ENCODE data around the gene FEM1C. TPM values are rescaled to one million over a fixed set of nuclear protein-coding genes. Genes with fewer than 3 reads are reported as not detected.

The FEM1C gene
- total and polyA plus RNA-seq, 9 of the 15 experiments (the other 6 are each of a cell fraction or from before 2014, with no cell fraction given): 1.4 to 9.3 (median 4.3) TPM

GRCh38 chr5:115577329-115577728 is 32.8 kb upstream of the FEM1C start (continued):
- no peak for TF ChIP-seq HNRNPLL (IDR thresholded peaks at IDR 0.05; ENCODE audit: low read depth, low read length, poor library complexity, severe bottlenecking)
- no peak for TF ChIP-seq ZNF217 (CRISPR knock-in tag; IDR thresholded peaks at IDR 0.05)
- TF ChIP-seq SMAD1 (IDR thresholded peaks at IDR 0.05; ENCODE audit: low read depth, low read length, partially characterized antibody): no peak
- no peak for TF ChIP-seq RHOXF2B (CRISPR knock-in tag; conservative IDR thresholded peaks at IDR 0.05)

GRCh38 chr5:115575167-115576070 is 30.8 kb upstream of the FEM1C start:
- Histone ChIP-seq H3K9ac (ENCODE audit: insufficient read depth in 1 of 2, low read depth in 2 of 2, low read length in 2 of 2) (no peak overlapping the region), H3K36me3 (ENCODE audit: control insufficient read depth, insufficient read depth, low read length) (no peaks in the 10 kb centered on the region), H2AFZ (ENCODE audit: low read depth, low read length) (no peak overlapping the region), H3K9me1 (ENCODE audit: control insufficient read depth, insufficient read depth, low read length) (no peaks in the 10 kb centered on the region), H3K4me1 (replicated peaks in 1 of 2; ENCODE audit: control insufficient read depth in 2 of 2, insufficient read depth in 2 of 2, low read length in 2 of 2) (no peaks in the 10 kb centered on the region), H3K4me3 (no peak overlapping the region), H3K27me3 (ENCODE audit: control insufficient read depth in 2 of 2, insufficient read depth in 2 of 2, low read length in 2 of 2) (peaks cover 0 to 2% of the 10 kb centered on the region in 2 experiments; a peak in 1 of 5 replicates), H3K27ac (ENCODE audit: extremely low read depth, low read depth, low read length) (no peak overlapping the region), H3K4me2 (ENCODE audit: insufficient read depth, low read length) (no peak overlapping the region), H3K9me3 (replicated peaks; ENCODE audit: control insufficient read depth, insufficient read depth, low read depth, low read length) (no peaks in the 10 kb centered on the region), H3K79me2 (ENCODE audit: control insufficient read depth, insufficient read depth, low read length) (no peaks in the 10 kb centered on the region), H4K20me1 (replicated peaks; ENCODE audit: control insufficient read depth, insufficient read depth, low read length) (no peaks in the 10 kb centered on the region)
- POLR2A ChIA-PET: interaction anchor here (0.6 to 1.0 kb wide), 2 partner anchors 16 to 150 kb away, joined by 3 read pairs; no protein-coding TSS in a partner anchor
- DNase-seq (ENCODE audit: extremely low read depth in 1 of 4, low spot score in 3 of 4) (no peak), FAIRE-seq (no peak), ATAC-seq (no peak)
- BruUV-seq (replicated peaks): no TSS peak
- intact Hi-C loops (cut with micrococcal nuclease): loop anchor here (10.0 kb wide), 1 partner anchor 191 kb away; no protein-coding TSS in a partner anchor
- 0% methylated on average over 4 of the region's 5 CpGs for WGBS (ENCODE audit: insufficient coverage, low coverage, missing lambda C conversion rate)
- in situ Hi-C loops (cut with MboI): loop anchor here (5.0 to 25.0 kb wide), 2 partner anchors 268 to 1888 kb away; no protein-coding TSS in a partner anchor
- CTCF ChIA-PET (ENCODE audit: low intra/inter-chr PET ratio): interaction anchor here (0.7 to 1.9 kb wide), 6 partner anchors 24 to 270 kb away, joined by 3 to 15 read pairs (median 5); no protein-coding TSS in a partner anchor
- no peak for TF ChIP-seq FOXP1 (CRISPR knock-in tag; IDR thresholded peaks at IDR 0.05)
- no peak for TF ChIP-seq ZNF318 (IDR thresholded peaks at IDR 0.05; ENCODE audit: borderline replicate concordance in 1 of 2, low read depth in 1 of 2)
- TF ChIP-seq HMG20A (CRISPR knock-in tag; conservative IDR thresholded peaks at IDR 0.05): no peak
- TF ChIP-seq ZNF584 (CRISPR knock-in tag; IDR thresholded peaks at IDR 0.05; ENCODE audit: low read depth): no peak
- no peak for TF ChIP-seq ESRRB (CRISPR knock-in tag; IDR thresholded peaks at IDR 0.05; ENCODE audit: borderline replicate concordance)
- TF ChIP-seq MTA1 (IDR thresholded peaks at IDR 0.05; ENCODE audit: borderline replicate concordance): no peak
- no peak for TF ChIP-seq E2F3 (CRISPR knock-in tag; IDR thresholded peaks at IDR 0.05)
